Suprapubic skin (tissue), 4 donors: ENCODE data around the gene TIMP2.

Source experiments
- POLR2A ChIP-seq, 2 donors: fragments of 450-650 bp; IDR thresholded peaks; one replicate each; pipeline ENCODE4 v1.6.1; 2017; ENCODE audit warnings: antibody characterized with exemption in 2 of 2, mild to moderate bottlenecking in 2 of 2, moderate library complexity in 2 of 2
- POLR2AphosphoS5 ChIP-seq, 3 donors: sonication (generic); formaldehyde crosslinking; IDR thresholded peaks; one replicate each; pipeline ENCODE4 v1.6.1; 2017; ENCODE audit warnings: antibody characterized with exemption in 3 of 3

GRCh38 chr17:78812855-78813254, 112.3 kb downstream of the TIMP2 start:
- TF ChIP-seq POLR2A (IDR thresholded peaks at IDR 0.05) (no peak), POLR2AphosphoS5 (IDR thresholded peaks at IDR 0.05) (no peak)
